ENCODE measurements around the gene TTYH3. TPM values are rescaled to one million over a fixed set of nuclear protein-coding genes. Genes with fewer than 3 reads are reported as not detected.

Gene TTYH3
- total and polyA plus RNA-seq, 2 of the 13 experiments (the other 11 are each of a cell fraction or from before 2014, with no cell fraction given), result 26.3 to 50.0 TPM

DNA sequence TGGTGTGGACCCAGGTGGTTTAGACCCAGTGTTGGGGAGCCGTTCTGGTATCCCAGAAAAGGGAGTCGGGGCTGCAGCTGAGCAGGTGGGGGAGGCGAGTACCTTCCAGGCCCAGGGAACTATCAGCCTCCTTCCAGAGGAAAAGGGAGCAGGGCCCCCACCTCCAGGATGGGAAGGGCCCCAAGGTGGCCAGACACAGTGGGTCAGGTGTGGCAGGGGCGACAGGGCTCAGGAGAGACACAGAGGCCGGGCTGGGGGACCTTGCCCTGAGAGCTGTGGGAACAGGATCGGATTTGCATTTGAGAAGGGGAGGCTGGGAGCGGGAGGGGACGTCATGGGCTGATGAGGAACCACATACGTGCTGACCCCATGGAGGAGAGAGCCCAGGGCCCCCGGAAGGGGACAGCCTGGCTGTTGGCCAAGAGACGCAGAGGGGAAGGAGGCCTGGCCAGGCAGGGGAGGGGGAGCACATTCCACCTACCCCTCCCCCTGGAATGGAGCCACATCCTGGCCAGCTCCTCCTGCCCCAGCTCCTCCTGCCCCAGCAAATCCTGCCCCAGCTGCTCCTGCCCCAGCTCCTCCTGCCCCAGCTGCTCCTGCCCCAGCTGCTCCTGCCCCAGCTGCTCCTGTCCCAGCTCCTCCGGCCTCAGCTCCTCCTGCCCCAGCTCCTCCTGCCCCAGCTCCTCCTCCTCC, 9.7 kb upstream of the TTYH3 start (continued):
- TF ChIP-seq, protein P1, sequence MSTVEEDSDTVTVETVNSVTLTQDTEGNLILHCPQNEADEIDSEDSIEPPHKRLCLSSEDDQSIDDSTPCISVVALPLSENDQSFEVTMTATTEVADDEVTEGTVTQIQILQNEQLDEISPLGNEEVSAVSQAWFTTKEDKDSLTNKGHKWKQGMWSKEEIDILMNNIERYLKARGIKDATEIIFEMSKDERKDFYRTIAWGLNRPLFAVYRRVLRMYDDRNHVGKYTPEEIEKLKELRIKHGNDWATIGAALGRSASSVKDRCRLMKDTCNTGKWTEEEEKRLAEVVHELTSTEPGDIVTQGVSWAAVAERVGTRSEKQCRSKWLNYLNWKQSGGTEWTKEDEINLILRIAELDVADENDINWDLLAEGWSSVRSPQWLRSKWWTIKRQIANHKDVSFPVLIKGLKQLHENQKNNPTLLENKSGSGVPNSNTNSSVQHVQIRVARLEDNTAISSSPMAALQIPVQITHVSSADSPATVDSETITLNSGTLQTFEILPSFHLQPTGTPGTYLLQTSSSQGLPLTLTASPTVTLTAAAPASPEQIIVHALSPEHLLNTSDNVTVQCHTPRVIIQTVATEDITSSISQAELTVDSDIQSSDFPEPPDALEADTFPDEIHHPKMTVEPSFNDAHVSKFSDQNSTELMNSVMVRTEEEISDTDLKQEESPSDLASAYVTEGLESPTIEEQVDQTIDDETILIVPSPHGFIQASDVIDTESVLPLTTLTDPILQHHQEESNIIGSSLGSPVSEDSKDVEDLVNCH (CRISPR knock-in tag; IDR thresholded peaks at IDR 0.05), result no peak
- TF ChIP-seq ZNF331 (CRISPR knock-in tag; IDR thresholded peaks at IDR 0.05) (peak; percentile 87), ZNF761 (CRISPR knock-in tag; conservative IDR thresholded peaks at IDR 0.05) (no peak), HOXA7 (CRISPR knock-in tag; IDR thresholded peaks at IDR 0.05) (no peak), NRL (CRISPR knock-in tag; IDR thresholded peaks at IDR 0.05; ENCODE audit: borderline replicate concordance) (no peak; the same call in 1 of the 2 replicates), SAFB2 (CRISPR knock-in tag; IDR thresholded peaks at IDR 0.05; ENCODE audit: borderline replicate concordance, low read depth) (no peak; the same call in 1 of the 2 replicates), RELA (CRISPR knock-in tag; IDR thresholded peaks at IDR 0.05) (no peak), ZNF879 (CRISPR knock-in tag; IDR thresholded peaks at IDR 0.05) (no peak), ZNF10 (CRISPR knock-in tag; IDR thresholded peaks at IDR 0.05; ENCODE audit: borderline replicate concordance, low read depth) (no peak), RFX3 (CRISPR knock-in tag; IDR thresholded peaks at IDR 0.05) (no peak), IKZF1 (IDR thresholded peaks at IDR 0.05) (no peak), RFXAP (CRISPR knock-in tag; IDR thresholded peaks at IDR 0.05; ENCODE audit: borderline replicate concordance) (peak; percentile 71; the same call in 1 of the 2 replicates), TAF1 (CRISPR knock-in tag; IDR thresholded peaks at IDR 0.05) (peak; percentile 49; the same call in 1 of the 2 replicates), CREB1 (IDR thresholded peaks at IDR 0.05) (peak; percentile 69), CREB1 (CRISPR knock-in tag; IDR thresholded peaks at IDR 0.05) (peak; percentile 59; the same call in 1 of the 2 replicates), SRSF1 (optimal IDR thresholded peaks at IDR 0.05; ENCODE audit: low read depth, low read length) (peak; percentile 86), CEBPB (IDR thresholded peaks at IDR 0.05; ENCODE audit: borderline replicate concordance, low read depth, low read length) (no peak), MXI1 (IDR thresholded peaks at IDR 0.05; ENCODE audit: borderline replicate concordance, low read depth, low read length) (peak; percentile 53; the same call in 1 of the 3 replicates), ZNF431 (CRISPR knock-in tag; IDR thresholded peaks at IDR 0.05; ENCODE audit: borderline replicate concordance, low read depth) (peak; percentile 85; the same call in 1 of the 2 replicates), ZBTB38 (CRISPR knock-in tag; IDR thresholded peaks at IDR 0.05) (no peak; the same call in 1 of the 2 replicates), ATF7-NPFF (CRISPR knock-in tag; IDR thresholded peaks at IDR 0.05; ENCODE audit: low read depth) (peak; percentile 42; the same call in 1 of the 2 replicates), ETV5 (CRISPR knock-in tag; IDR thresholded peaks at IDR 0.05; ENCODE audit: borderline replicate concordance) (peak; percentile 99), ZNF432 (CRISPR knock-in tag; IDR thresholded peaks at IDR 0.05; ENCODE audit: borderline replicate concordance) (no peak)
- TF ChIP-seq, protein P2, sequence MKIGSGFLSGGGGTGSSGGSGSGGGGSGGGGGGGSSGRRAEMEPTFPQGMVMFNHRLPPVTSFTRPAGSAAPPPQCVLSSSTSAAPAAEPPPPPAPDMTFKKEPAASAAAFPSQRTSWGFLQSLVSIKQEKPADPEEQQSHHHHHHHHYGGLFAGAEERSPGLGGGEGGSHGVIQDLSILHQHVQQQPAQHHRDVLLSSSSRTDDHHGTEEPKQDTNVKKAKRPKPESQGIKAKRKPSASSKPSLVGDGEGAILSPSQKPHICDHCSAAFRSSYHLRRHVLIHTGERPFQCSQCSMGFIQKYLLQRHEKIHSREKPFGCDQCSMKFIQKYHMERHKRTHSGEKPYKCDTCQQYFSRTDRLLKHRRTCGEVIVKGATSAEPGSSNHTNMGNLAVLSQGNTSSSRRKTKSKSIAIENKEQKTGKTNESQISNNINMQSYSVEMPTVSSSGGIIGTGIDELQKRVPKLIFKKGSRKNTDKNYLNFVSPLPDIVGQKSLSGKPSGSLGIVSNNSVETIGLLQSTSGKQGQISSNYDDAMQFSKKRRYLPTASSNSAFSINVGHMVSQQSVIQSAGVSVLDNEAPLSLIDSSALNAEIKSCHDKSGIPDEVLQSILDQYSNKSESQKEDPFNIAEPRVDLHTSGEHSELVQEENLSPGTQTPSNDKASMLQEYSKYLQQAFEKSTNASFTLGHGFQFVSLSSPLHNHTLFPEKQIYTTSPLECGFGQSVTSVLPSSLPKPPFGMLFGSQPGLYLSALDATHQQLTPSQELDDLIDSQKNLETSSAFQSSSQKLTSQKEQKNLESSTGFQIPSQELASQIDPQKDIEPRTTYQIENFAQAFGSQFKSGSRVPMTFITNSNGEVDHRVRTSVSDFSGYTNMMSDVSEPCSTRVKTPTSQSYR (CRISPR knock-in tag; IDR thresholded peaks at IDR 0.05; ENCODE audit: borderline replicate concordance), result peak; percentile 82; the same call in 1 of the 2 replicates
- TF ChIP-seq, protein P3, sequence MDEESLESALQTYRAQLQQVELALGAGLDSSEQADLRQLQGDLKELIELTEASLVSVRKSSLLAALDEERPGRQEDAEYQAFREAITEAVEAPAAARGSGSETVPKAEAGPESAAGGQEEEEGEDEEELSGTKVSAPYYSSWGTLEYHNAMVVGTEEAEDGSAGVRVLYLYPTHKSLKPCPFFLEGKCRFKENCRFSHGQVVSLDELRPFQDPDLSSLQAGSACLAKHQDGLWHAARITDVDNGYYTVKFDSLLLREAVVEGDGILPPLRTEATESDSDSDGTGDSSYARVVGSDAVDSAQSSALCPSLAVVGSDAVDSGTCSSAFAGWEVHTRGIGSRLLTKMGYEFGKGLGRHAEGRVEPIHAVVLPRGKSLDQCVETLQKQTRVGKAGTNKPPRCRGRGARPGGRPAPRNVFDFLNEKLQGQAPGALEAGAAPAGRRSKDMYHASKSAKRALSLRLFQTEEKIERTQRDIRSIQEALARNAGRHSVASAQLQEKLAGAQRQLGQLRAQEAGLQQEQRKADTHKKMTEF (CRISPR knock-in tag; IDR thresholded peaks at IDR 0.05), result peak; percentile 64; the same call in 1 of the 2 replicates

All from HepG2 (cell line).